Smooth muscle cell of the pulmonary artery (primary cell): Measurements from ENCODE around the gene PRPF6. TPM values are rescaled to one million over a fixed set of nuclear protein-coding genes. Genes with fewer than 3 reads are reported as not detected.

Experiments used
- total RNA-seq: library from RNA; depleted of rRNA; stranded (reverse); fragments of >200 nt; gene quantifications from 2 replicates; pipeline ENCODE4 v1.2.3, GENCODE V29; 2014

Gene PRPF6
- 55.1 and 63.7 TPM in 2 replicates for total RNA-seq

GRCh38 chr20:63980806-63981728, at the start of gene PRPF6:
Gene PRPF6 (plus strand): TSS chr20:63981132. CDS start chr20:63981246, 114 bp downstream.

GRCh38 chr20:63955827-63956663, 24.9 kb upstream of the PRPF6 start, which contains the start of gene UCKL1:
Gene UCKL1 (minus strand): TSS chr20:63956416. CDS start chr20:63956372, 44 bp downstream.

GRCh38 chr20:63969838-63970713, 10.9 kb upstream of the PRPF6 start, which contains the start of gene ZNF512B:
Gene ZNF512B (minus strand): TSS chr20:63969930. CDS start chr20:63967950, 1,980 bp downstream.

GRCh38 chr20:63979557-63980316, 1.2 kb upstream of the PRPF6 start, which contains the start of gene SAMD10:
Gene SAMD10 (minus strand): TSS chr20:63979642. CDS start chr20:63979467, 175 bp downstream.

GRCh38 chr20:64035933-64036345, 55.0 kb downstream of the PRPF6 start, which contains the start of gene C20orf204:
Gene C20orf204 (plus strand): TSS chr20:64036182. CDS start chr20:64036324, 142 bp downstream.

GRCh38 chr20:64049060-64049877, 68.3 kb downstream of the PRPF6 start, which contains the start of gene SOX18:
Gene SOX18 (minus strand): TSS chr20:64049639. CDS start chr20:64049516, 123 bp downstream.

GRCh38 chr20:64062596-64063388, 81.9 kb downstream of the PRPF6 start, which contains the start of gene TCEA2:
Gene TCEA2 (plus strand): TSS chr20:64063198. CDS start chr20:64063313, 115 bp downstream.

GRCh38 chr20:64079273-64080012, 98.5 kb downstream of the PRPF6 start, which contains the start of gene RGS19:
Gene RGS19 (minus strand): TSS chr20:64079518. CDS start chr20:64076886, 2,632 bp downstream.

GRCh38 chr20:64080013-64080812, 99.3 kb downstream of the PRPF6 start, which contains the start of gene OPRL1:
Gene OPRL1 (plus strand): TSS chr20:64080082. CDS start chr20:64092721, 12,639 bp downstream.

Other genes with a start within 250 kb of the PRPF6 start
- 3.1 and 5.2 TPM in 2 replicates for gene LIME1, start 244.5 kb upstream of the PRPF6 start, total RNA-seq
- gene SLC2A4RG, start 241.4 kb upstream of the PRPF6 start, total RNA-seq: 20.9 and 27.9 TPM in 2 replicates
- 2.7 and 4.3 TPM in 2 replicates for gene ZBTB46, start 149.9 kb upstream of the PRPF6 start, total RNA-seq
- not detected in 2 replicates for gene ABHD16B, start 119.6 kb upstream of the PRPF6 start, total RNA-seq
- 130 and 135 TPM in 2 replicates for gene TPD52L2, start 115.9 kb upstream of the PRPF6 start, total RNA-seq
- 75.9 and 96.0 TPM in 2 replicates for gene DNAJC5, start 86.0 kb upstream of the PRPF6 start, total RNA-seq
- gene UCKL1, start 24.7 kb upstream of the PRPF6 start, total RNA-seq: 22.9 and 33.0 TPM in 2 replicates
- gene ZNF512B, start 11.2 kb upstream of the PRPF6 start, total RNA-seq: 11.9 and 15.3 TPM in 2 replicates
- 2.3 and 3.6 TPM in 2 replicates for gene SAMD10, start 1.5 kb upstream of the PRPF6 start, total RNA-seq
- 0.65 and 0.76 TPM in 2 replicates for gene C20orf204, start 55.0 kb downstream of the PRPF6 start, total RNA-seq
- 0.07 TPM in 2 replicates for gene SOX18, start 68.5 kb downstream of the PRPF6 start, total RNA-seq
- 27.9 and 34.3 TPM in 2 replicates for gene TCEA2, start 82.1 kb downstream of the PRPF6 start, total RNA-seq
- 7.7 and 14.5 TPM in 2 replicates for gene RGS19, start 98.4 kb downstream of the PRPF6 start, total RNA-seq
- 2.3 and 2.4 TPM in 2 replicates for gene OPRL1, start 99.0 kb downstream of the PRPF6 start, total RNA-seq
- gene LKAAEAR1, start 103.3 kb downstream of the PRPF6 start, total RNA-seq: not detected in 2 replicates
- not detected in 2 replicates for gene NPBWR2, start 126.4 kb downstream of the PRPF6 start, total RNA-seq
- gene MYT1, start 183.3 kb downstream of the PRPF6 start, total RNA-seq: not detected in 2 replicates